Measurements from ENCODE around the gene DRAP1.
A peak's percentile ranks its signal among the peaks of the same experiment; 100 is the strongest.
"Not testable (repeated sequence)": the region's sequence is repeated elsewhere in the genome, so short reads cannot be mapped to it uniquely, and the experiment has no call there.

DRAP1 gene

GRCh38 chr11:65934014-65934413 lies 14.8 kb downstream of the DRAP1 start:
- no peak for DNase-seq

GRCh38 chr11:65937766-65938165 lies 18.5 kb downstream of the DRAP1 start:
- no peak for DNase-seq

- no peak for DNase-seq
Observed at GRCh38 chr11:65941720-65942310, 22.6 kb downstream of the DRAP1 start.

GRCh38 chr11:65942531-65942930 lies 23.3 kb downstream of the DRAP1 start:
- DNase-seq, result no peak

- DNase-seq, result no peak
Observed at GRCh38 chr11:65944191-65944590, 25.0 kb downstream of the DRAP1 start.

GRCh38 chr11:65944767-65945166 lies 25.5 kb downstream of the DRAP1 start:
- no peak for DNase-seq

- DNase-seq, result no peak
Observed at GRCh38 chr11:65945430-65945911, 26.2 kb downstream of the DRAP1 start, which contains the start of gene TSGA10IP. TSGA10IP (plus strand) TSS chr11:65945480; CDS start chr11:65945676, 196 bp downstream.

GRCh38 chr11:65945941-65946558 lies 26.8 kb downstream of the DRAP1 start:
- no peak for DNase-seq

GRCh38 chr11:65946655-65947054 lies 27.4 kb downstream of the DRAP1 start:
- DNase-seq, result no peak

- no peak for DNase-seq
Observed at GRCh38 chr11:65947133-65947532, 27.9 kb downstream of the DRAP1 start.

GRCh38 chr11:65947603-65948125 lies 28.4 kb downstream of the DRAP1 start:
- DNase-seq, result no peak

- DNase-seq, result not testable (repeated sequence)
Observed at GRCh38 chr11:65950711-65951110, 31.5 kb downstream of the DRAP1 start.

GRCh38 chr11:65951641-65952040 lies 32.4 kb downstream of the DRAP1 start:
- not testable (repeated sequence) for DNase-seq

GRCh38 chr11:65952052-65952521 lies 32.9 kb downstream of the DRAP1 start:
- DNase-seq, result no peak

- DNase-seq, result no peak
Observed at GRCh38 chr11:65953471-65953870, 34.2 kb downstream of the DRAP1 start.

GRCh38 chr11:65954771-65955170 lies 35.5 kb downstream of the DRAP1 start:
- no peak for DNase-seq

- DNase-seq, result no peak
Observed at GRCh38 chr11:65958291-65958690, 39.1 kb downstream of the DRAP1 start.

GRCh38 chr11:65958774-65959420 lies 39.7 kb downstream of the DRAP1 start:
- DNase-seq, result no peak

GRCh38 chr11:65960824-65961266 lies 41.6 kb downstream of the DRAP1 start:
- DNase-seq, result no peak

GRCh38 chr11:65961267-65962140 lies 42.3 kb downstream of the DRAP1 start, which contains the start of gene SART1:
SART1 (plus strand) TSS chr11:65961734; CDS start chr11:65961781, 47 bp downstream.
- DNase-seq, result peak; percentile 98

- DNase-seq, result no peak
Observed at GRCh38 chr11:65962141-65962564, 42.9 kb downstream of the DRAP1 start.

- no peak for DNase-seq
Observed at GRCh38 chr11:65964906-65965305, 45.7 kb downstream of the DRAP1 start.

All from fibroblast of skin of right quadriceps (primary cell).